PC-9 (cell line): ENCODE results near the gene BLM. TPM values are rescaled to one million over a fixed set of nuclear protein-coding genes. Genes with fewer than 3 reads are reported as not detected.

Experiments used
- BruUV-seq: library from RNA; stranded (reverse); fragments of 400-500 nt; replicated peaks from 2 replicates; lab custom pipeline; 2021; lab: Mats Ljungman, UMichigan
- CTCF ChIA-PET: fragments of 300-600 bp; sonication (Branson Sonifier 250); formaldehyde crosslinking; loops from one replicate; lab custom pipeline; 2022; ENCODE audit warnings: antibody characterized with exemption; lab: Charles Lee
- POLR2A ChIA-PET: fragments of 300-600 bp; sonication (Branson Sonifier 250); formaldehyde crosslinking; loops from one replicate; lab custom pipeline; 2022; ENCODE audit warnings: antibody characterized with exemption; ENCODE audit not compliant: unreplicated experiment; lab: Charles Lee
- DNase-seq, 2 experiments: peaks; one replicate each; pipeline versions ENCODE4 v3.0.0 to v3.0.0-alpha.2; 2015 to 2022; ENCODE audit warnings: mixed read lengths in 1 of 2
- H2AFZ ChIP-seq: fragments of 200-600 bp; sonication (generic); 2 replicates; pipeline ENCODE4 v1.8.1; 2017; ENCODE audit warnings: antibody characterized with exemption
- H3F3A ChIP-seq: fragments of 200-600 bp; sonication (generic); 2 replicates; pipeline ENCODE4 v1.8.1; 2017; ENCODE audit warnings: antibody characterized with exemption, mild to moderate bottlenecking, low read depth; ENCODE audit not compliant: insufficient read depth
- H3K27ac ChIP-seq: fragments of 200-600 bp; sonication (generic); 2 replicates; pipeline ENCODE4 v1.6.1; 2016; ENCODE audit warnings: mixed run types
- H3K27me3 ChIP-seq: fragments of 200-600 bp; sonication (generic); 2 replicates; pipeline ENCODE4 v1.6.1; 2016; ENCODE audit warnings: low read depth, mixed run types; ENCODE audit not compliant: insufficient read depth
- H3K36me3 ChIP-seq: fragments of 200-600 bp; sonication (generic); 2 replicates; pipeline ENCODE4 v1.6.1; 2016; ENCODE audit warnings: low read depth, mixed run types
- H3K4me1 ChIP-seq: fragments of 200-600 bp; sonication (generic); replicated peaks from 2 replicates; pipeline ENCODE4 v1.6.1; 2016; ENCODE audit warnings: mixed run types; ENCODE audit not compliant: insufficient read depth
- H3K4me2 ChIP-seq: fragments of 200-600 bp; sonication (generic); 2 replicates; pipeline ENCODE4 v1.6.1; 2017; ENCODE audit warnings: mixed run types
- H3K4me3 ChIP-seq: fragments of 200-600 bp; sonication (generic); 2 replicates; pipeline ENCODE4 v1.6.1; 2016; ENCODE audit warnings: mixed run types
- H3K79me2 ChIP-seq: fragments of 200-600 bp; sonication (generic); 2 replicates; pipeline ENCODE4 v1.6.1; 2017; ENCODE audit warnings: low read depth, mixed run types
- H3K9me2 ChIP-seq: fragments of 200-600 bp; sonication (generic); 2 replicates; pipeline ENCODE4 v1.8.1; 2017; ENCODE audit warnings: mild to moderate bottlenecking; ENCODE audit not compliant: insufficient read depth
- H3K9me3 ChIP-seq: fragments of 200-600 bp; sonication (generic); 2 replicates; pipeline ENCODE4 v1.8.1; 2016; ENCODE audit warnings: low read depth; ENCODE audit not compliant: insufficient read depth
- H4K20me1 ChIP-seq: fragments of 200-600 bp; sonication (generic); 2 replicates; pipeline ENCODE4 v1.8.1; 2017; ENCODE audit not compliant: insufficient read depth
- CTCF ChIP-seq: fragments of 200-600 bp; sonication (generic); conservative IDR thresholded peaks from 2 replicates; pipeline ENCODE4 v1.6.1; 2017; ENCODE audit warnings: mixed run types, antibody characterized with exemption, mild to moderate bottlenecking, moderate library complexity
- EZH2 ChIP-seq: fragments of 200-600 bp; sonication (generic); IDR thresholded peaks from 2 replicates; pipeline ENCODE4 v1.8.0; 2017; ENCODE audit warnings: antibody characterized with exemption, low read depth
- intact Hi-C: fragments of 100-400 bp; cut with micrococcal nuclease; formaldehyde crosslinking; loops from one replicate; pipeline ENCODE4 v1.10.0; 2022; ENCODE audit not compliant: unreplicated experiment
- total RNA-seq: library from RNA; stranded (reverse); gene quantifications from 2 replicates; pipeline ENCODE4 v1.2.3, GENCODE V29; 2021

BLM gene
- total RNA-seq, 1 experiment from 2014 or later, result 19.1 TPM

GRCh38 chr15:90697175-90697574, 20.0 kb upstream of the BLM start:
- no TSS peak for BruUV-seq
- intact Hi-C loops, result loop anchor here (10.0 kb wide), 1 partner anchor 192 kb away; no protein-coding TSS in a partner anchor
- CTCF ChIA-PET, result no interaction called here

GRCh38 chr15:90698629-90699028, 18.5 kb upstream of the BLM start:
- POLR2A ChIA-PET, result no interaction called here
- Histone ChIP-seq H3K9me3 (no peaks in the 10 kb centered on the region), H3F3A (no peaks in the 10 kb centered on the region; the same call in 1 of the 2 replicates), H3K27ac (no peak overlapping the region), H3K79me2 (no peaks in the 10 kb centered on the region), H2AFZ (no peak overlapping the region), H3K9me2 (no peaks in the 10 kb centered on the region), H3K4me1 (no peaks in the 10 kb centered on the region), H3K4me3 (no peak overlapping the region), H3K36me3 (no peaks in the 10 kb centered on the region), H3K4me2 (no peak overlapping the region), H3K27me3 (no peaks in the 10 kb centered on the region), H4K20me1 (no peaks in the 10 kb centered on the region)
- CTCF ChIA-PET, result no interaction called here
- intact Hi-C loops, result loop anchor here (10.0 kb wide), 1 partner anchor 194 kb away; no protein-coding TSS in a partner anchor
- DNase-seq, result no peak
- TF ChIP-seq CTCF (no peak), EZH2 (no peak)
- no TSS peak for BruUV-seq

More at GRCh38 chr15:90697175-90697574, 20.0 kb upstream of the BLM start:
- H3K79me2 ChIP-seq, result no peaks in the 10 kb centered on the region
- DNase-seq, result no peak
- no peak overlapping the region for H3K4me3 ChIP-seq
- no peak for TF ChIP-seq CTCF
- no peak for TF ChIP-seq EZH2
- H3F3A ChIP-seq, result no peaks in the 10 kb centered on the region
- no peak overlapping the region for H2AFZ ChIP-seq
- H3K4me2 ChIP-seq, result no peak overlapping the region
- no peak overlapping the region for H3K27ac ChIP-seq
- no peaks in the 10 kb centered on the region for H3K4me1 ChIP-seq
- H3K27me3 ChIP-seq, result no peaks in the 10 kb centered on the region
- no peaks in the 10 kb centered on the region for H3K9me3 ChIP-seq
- POLR2A ChIA-PET, result interaction anchor here (0.7 kb wide), 1 partner anchor 173 kb away, joined by 3 read pairs; no protein-coding TSS in a partner anchor
- H4K20me1 ChIP-seq, result no peaks in the 10 kb centered on the region
- H3K36me3 ChIP-seq, result no peaks in the 10 kb centered on the region
- H3K9me2 ChIP-seq, result no peaks in the 10 kb centered on the region

GRCh38 chr15:90701048-90701447, 16.1 kb upstream of the BLM start:
- H3K9me3 ChIP-seq, result no peaks in the 10 kb centered on the region
- no peaks in the 10 kb centered on the region for H3K4me1 ChIP-seq
- H3K4me2 ChIP-seq, result no peak overlapping the region
- ChIA-PET CTCF (no interaction called here), POLR2A (no interaction called here)
- no peak for DNase-seq
- intact Hi-C loops, result no loop called here
- no peak overlapping the region for H3K4me3 ChIP-seq
- H2AFZ ChIP-seq, result no peak overlapping the region
- H3K27ac ChIP-seq, result no peak overlapping the region
- H3K36me3 ChIP-seq, result no peaks in the 10 kb centered on the region
- H3K9me2 ChIP-seq, result no peaks in the 10 kb centered on the region
- TF ChIP-seq EZH2 (no peak), CTCF (no peak)
- no peaks in the 10 kb centered on the region for H3K79me2 ChIP-seq
- no peaks in the 10 kb centered on the region for H3K27me3 ChIP-seq
- H4K20me1 ChIP-seq, result no peaks in the 10 kb centered on the region
- H3F3A ChIP-seq, result no peaks in the 10 kb centered on the region; the same call in 1 of the 2 replicates
- BruUV-seq, result no TSS peak
